K562 (cell line): ENCODE measurements around the gene NMRK2. TPM values are rescaled to one million over a fixed set of nuclear protein-coding genes. Genes with fewer than 3 reads are reported as not detected.
A peak's percentile ranks its signal among the peaks of the same experiment; 100 is the strongest.

Source experiments
- ATAC-seq: fragments of 200-7000 bp; cut with Tn5 transposase; 3 replicates; pipeline ENCODE4 v1.9.1; 2020; ENCODE audit warnings: moderate library complexity
- BruUV-seq: library from RNA; stranded (reverse); fragments of 400-500 nt; replicated peaks from 2 replicates; lab custom pipeline; 2021; lab: Mats Ljungman, UMichigan
- CTCF ChIA-PET: fragments of 300-600 bp; formaldehyde crosslinking; extraction: SDS; loops from one replicate; lab custom pipeline; 2021; ENCODE audit warnings: low intra/inter-chr PET ratio; lab: Yijun Ruan, JAX
- POLR2A ChIA-PET: fragments of 300-600, 350-650 bp; sonication (Branson Sonifier 250); formaldehyde crosslinking; extraction: SDS; loops from one replicate; lab custom pipeline; 2021; ENCODE audit warnings: antibody characterized with exemption, inconsistent platforms; lab: Yijun Ruan, JAX
- DNase-seq, 4 experiments: peaks; one replicate each; pipeline versions ENCODE4 v3.0.0 to v3.0.0-alpha.2; 2011 to 2018; ENCODE audit warnings: low spot score in 3 of 4, mixed read lengths in 3 of 4; ENCODE audit errors: extremely low read depth in 1 of 4
- FAIRE-seq: peaks from 2 replicates; lab custom pipeline; 2011; peaks lifted over from hg19 to GRCh38; lab: Jason Lieb, UNC
- H2AFZ ChIP-seq: 2 replicates; pipeline ENCODE4 v1.6.0; 2011; ENCODE audit warnings: low read depth, low read length, control low read depth, inconsistent platforms
- H3K27ac ChIP-seq: fragments of 200-600 bp; 3 replicates; pipeline ENCODE4 v1.8.0; 2011; ENCODE audit warnings: low read depth, mild to moderate bottlenecking, control low read depth, inconsistent platforms, low read length, moderate library complexity, mixed read lengths; ENCODE audit errors: extremely low read depth
- H3K27me3 ChIP-seq, 2 experiments: fragments of 300-600 bp in 1 of 2; 2 replicates in 1 of 2; 3 replicates in 1 of 2; pipeline versions ENCODE4 v1.6.0 to v1.8.0; 2011; ENCODE audit warnings: inconsistent platforms in 2 of 2, low read length in 2 of 2, mild to moderate bottlenecking in 1 of 2, mixed read lengths in 1 of 2, moderate library complexity in 1 of 2; ENCODE audit not compliant: control insufficient read depth in 2 of 2, insufficient read depth in 2 of 2
- H3K36me3 ChIP-seq: fragments of 300-600 bp; 3 replicates; pipeline ENCODE4 v1.8.0; 2011; ENCODE audit warnings: mild to moderate bottlenecking, low read length, inconsistent platforms; ENCODE audit not compliant: control insufficient read depth, insufficient read depth
- H3K4me1 ChIP-seq, 2 experiments: fragments of 200-600 bp in 1 of 2; replicated peaks in 1 of 2; 2 replicates in 1 of 2; 3 replicates in 1 of 2; pipeline versions ENCODE4 v1.5.1 to v1.8.0; 2011; ENCODE audit warnings: inconsistent platforms in 2 of 2, low read length in 2 of 2, mild to moderate bottlenecking in 1 of 2, mixed read lengths in 1 of 2, moderate library complexity in 1 of 2; ENCODE audit not compliant: control insufficient read depth in 2 of 2, insufficient read depth in 2 of 2
- H3K4me2 ChIP-seq: 2 replicates; pipeline ENCODE4 v1.6.1; 2011; ENCODE audit warnings: low read length, control low read depth, inconsistent platforms, mixed read lengths; ENCODE audit not compliant: insufficient read depth
- H3K4me3 ChIP-seq: fragments of 200-600 bp; sonication (generic), shearing (Covaris generic); 2 replicates; pipeline ENCODE4 v1.5.1; 2016; ENCODE audit warnings: control low read depth, inconsistent platforms
- H3K79me2 ChIP-seq: fragments of 200-600 bp; 3 replicates; pipeline ENCODE4 v1.8.0; 2011; ENCODE audit warnings: low read length, inconsistent platforms; ENCODE audit not compliant: control insufficient read depth, insufficient read depth
- H3K9ac ChIP-seq, 2 experiments: 2 replicates each; pipeline versions ENCODE4 v1.6.0 to v1.6.1; 2011; ENCODE audit warnings: low read depth in 2 of 2, low read length in 2 of 2, control low read depth in 1 of 2, inconsistent platforms in 1 of 2, mild to moderate bottlenecking in 1 of 2, mixed read lengths in 1 of 2; ENCODE audit not compliant: insufficient read depth in 1 of 2
- H3K9me1 ChIP-seq: one replicate; pipeline ENCODE4 v1.6.0; 2011; ENCODE audit warnings: inconsistent platforms, mild to moderate bottlenecking, low read length, moderate library complexity; ENCODE audit not compliant: control insufficient read depth, insufficient read depth
- H3K9me3 ChIP-seq: replicated peaks from 2 replicates; pipeline ENCODE4 v1.5.1; 2011; ENCODE audit warnings: low read depth, low read length, inconsistent platforms; ENCODE audit not compliant: control insufficient read depth, insufficient read depth
- H4K20me1 ChIP-seq: replicated peaks from 2 replicates; pipeline ENCODE4 v1.6.1; 2011; ENCODE audit warnings: low read length, inconsistent platforms, mixed read lengths; ENCODE audit not compliant: control insufficient read depth, insufficient read depth
- BMI1 ChIP-seq: fragments of 150-350 bp; IDR thresholded peaks from 2 replicates; pipeline ENCODE4 v1.6.1; 2014; ENCODE audit warnings: low read length
- CHD2 ChIP-seq: IDR thresholded peaks from 2 replicates; pipeline ENCODE4 v1.6.1; 2011; ENCODE audit warnings: low read depth, low read length
- GTF2E2 ChIP-seq: fragments of 200-800 bp; sonication (Bioruptor generic); IDR thresholded peaks from 2 replicates; pipeline ENCODE4 v1.6.1; 2016; ENCODE audit warnings: missing genetic modification characterization, missing compliant biosample characterization
- TBP ChIP-seq: optimal IDR thresholded peaks from 2 replicates; pipeline ENCODE3; 2011; ENCODE audit warnings: low read depth, low read length, improper control_type of control experiment
- TGIF2 ChIP-seq: sonication (generic); formaldehyde crosslinking; IDR thresholded peaks from 2 replicates; pipeline ENCODE4 v1.8.1; 2022; ENCODE audit warnings: mild to moderate bottlenecking, missing genetic modification reagents, moderate library complexity
- THRAP3 ChIP-seq: fragments of 450-650 bp; IDR thresholded peaks from 2 replicates; pipeline ENCODE4 v1.6.1; 2016; ENCODE audit warnings: mild to moderate bottlenecking, inconsistent platforms, borderline replicate concordance
- YY1 ChIP-seq, 3 experiments: IDR thresholded peaks; 2 replicates each; pipeline ENCODE4 v1.6.1; 2011; ENCODE audit warnings: low read length in 2 of 3, mild to moderate bottlenecking in 2 of 3, moderate library complexity in 2 of 3, borderline replicate concordance in 1 of 3, control low read depth in 1 of 3, low read depth in 1 of 3; ENCODE audit not compliant: insufficient read depth in 3 of 3, insufficient replicate concordance in 2 of 3, control insufficient read depth in 1 of 3, insufficient read length in 1 of 3; ENCODE audit errors: extremely low read depth in 1 of 3
- ZNF668 ChIP-seq: fragments of 250-450 bp; sonication (Bioruptor Pico); IDR thresholded peaks from 2 replicates; pipeline ENCODE4 v1.8.0; 2022; ENCODE audit warnings: mild to moderate bottlenecking, inconsistent platforms
- ZNF780A ChIP-seq: fragments of 250-450 bp; sonication (Bioruptor Pico); IDR thresholded peaks from 2 replicates; pipeline ENCODE4 v1.5.0; 2021; ENCODE audit warnings: mild to moderate bottlenecking
- ZSCAN29 ChIP-seq: fragments of 450-650 bp; IDR thresholded peaks from 2 replicates; pipeline ENCODE4 v1.6.1; 2017
- WGBS: fragments of 100-300 bp; shearing (Covaris generic); methylation state at CpG from one replicate; pipeline ENCODE4 v1.1.6; 2016; ENCODE audit warnings: low coverage, mixed read lengths; ENCODE audit not compliant: insufficient coverage; ENCODE audit errors: missing lambda C conversion rate; 5-methylcytosine and 5-hydroxymethylcytosine counted together
- in situ Hi-C: fragments of 300-500 bp; cut with MboI; formaldehyde crosslinking; loops from 4 replicates; pipeline ENCODE4 v1.15.0; 2018; ENCODE audit warnings: inconsistent platforms, mixed read lengths
- intact Hi-C: fragments of 100-400 bp; cut with micrococcal nuclease; formaldehyde crosslinking; loops from 2 replicates; pipeline ENCODE4 v1.14.2; 2022
- polyA plus RNA-seq, 8 experiments: library from polyadenylated mRNA; depleted of rRNA in 4 of 8; stranded (reverse) in 5 of 8; unstranded in 3 of 8; fragments of >200 nt; fragmentation: Nextera tagmentation in 2 of 8; fragmentation: Illumina TruSeq in 1 of 8; extraction: Ambion mirVana in 2 of 8; extraction: Trizol in 1 of 8; gene quantifications; 2 replicates each; pipeline versions ENCODE4 v1.2.1 to v1.2.3, GENCODE V29; 2011 to 2014; ENCODE audit warnings: inconsistent platforms in 1 of 8, missing spikeins in 1 of 8
- total RNA-seq, 7 experiments: library from RNA; depleted of rRNA in 6 of 7; stranded (reverse); fragments of >200 nt in 6 of 7; fragmentation: Illumina TruSeq in 2 of 7; extraction: Trizol in 2 of 7; gene quantifications; 2 replicates each; pipeline versions ENCODE4 v1.2.1 to v1.2.3, GENCODE V29; 2011 to 2021; ENCODE audit warnings: low replicate concordance in 1 of 7
- TF ChIP-seq, protein P1 (sequence below): IDR thresholded peaks from 2 replicates; pipeline ENCODE4 v1.6.1; 2016; ENCODE audit warnings: missing genetic modification characterization, missing compliant biosample characterization
- TF ChIP-seq, protein P2 (sequence below): fragments of 250-450 bp; sonication (Bioruptor Pico); IDR thresholded peaks from 2 replicates; pipeline ENCODE4 v1.5.0; 2020; ENCODE audit warnings: mild to moderate bottlenecking

The NMRK2 gene
- total and polyA plus RNA-seq, 9 of the 15 experiments (the other 6 are each of a cell fraction or from before 2014, with no cell fraction given) = not detected

DNA sequence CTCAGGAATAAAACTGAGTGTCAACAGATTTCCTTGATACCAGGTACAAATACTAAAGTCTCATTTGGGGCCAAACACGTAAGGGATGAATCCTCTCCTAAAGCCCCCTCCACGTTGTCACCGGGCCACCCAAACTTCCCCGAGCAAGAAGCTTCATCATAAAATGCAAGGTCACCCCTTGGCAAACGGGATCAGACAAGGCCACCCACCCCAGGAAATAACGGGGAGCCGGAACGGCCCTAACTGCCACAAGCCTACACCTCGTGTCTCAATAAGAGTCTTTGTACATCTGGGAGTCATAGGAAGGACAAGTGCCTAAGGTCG lies 51.7 kb downstream of the NMRK2 start:
- POLR2A ChIA-PET = interaction anchor here (0.6 to 9.7 kb wide), 18 partner anchors 9 to 223 kb away, joined by 3 to 215 read pairs (median 6); partner anchors contain the start of genes ATCAY, DAPK3 and MRPL54
- H3K4me3 ChIP-seq = peak overlapping the region; percentile 99
- peaks cover 25 to 64% of the 10 kb centered on the region in 2 experiments; a peak in 4 of 5 replicates for H3K4me1 ChIP-seq
- peaks cover 56% of the 10 kb centered on the region for H4K20me1 ChIP-seq
- H3K79me2 ChIP-seq = peaks cover 58% of the 10 kb centered on the region
- in situ Hi-C loops (loop anchor here (5.0 kb wide), 1 partner anchor 218 kb away; no protein-coding TSS in a partner anchor), intact Hi-C loops (no loop called here)
- peak; percentile 13; the same call in 1 of the 2 replicates for TF ChIP-seq ZSCAN29
- no peak for TF ChIP-seq YY1 (IDR thresholded peaks at IDR 0.05; ENCODE audit: borderline replicate concordance in 1 of 3, control insufficient read depth in 1 of 3, extremely low read depth in 1 of 3, insufficient read depth in 3 of 3, insufficient read length in 1 of 3, insufficient replicate concordance in 2 of 3, low read depth in 1 of 3, low read length in 2 of 3)
- TF ChIP-seq ZNF668 (CRISPR knock-in tag) = no peak
- no peak for TF ChIP-seq TGIF2 (CRISPR knock-in tag)
- TF ChIP-seq THRAP3 = 0 out of 2 replicates have a peak, but pooled peaks have one; percentile 50
- TF ChIP-seq, protein P1, sequence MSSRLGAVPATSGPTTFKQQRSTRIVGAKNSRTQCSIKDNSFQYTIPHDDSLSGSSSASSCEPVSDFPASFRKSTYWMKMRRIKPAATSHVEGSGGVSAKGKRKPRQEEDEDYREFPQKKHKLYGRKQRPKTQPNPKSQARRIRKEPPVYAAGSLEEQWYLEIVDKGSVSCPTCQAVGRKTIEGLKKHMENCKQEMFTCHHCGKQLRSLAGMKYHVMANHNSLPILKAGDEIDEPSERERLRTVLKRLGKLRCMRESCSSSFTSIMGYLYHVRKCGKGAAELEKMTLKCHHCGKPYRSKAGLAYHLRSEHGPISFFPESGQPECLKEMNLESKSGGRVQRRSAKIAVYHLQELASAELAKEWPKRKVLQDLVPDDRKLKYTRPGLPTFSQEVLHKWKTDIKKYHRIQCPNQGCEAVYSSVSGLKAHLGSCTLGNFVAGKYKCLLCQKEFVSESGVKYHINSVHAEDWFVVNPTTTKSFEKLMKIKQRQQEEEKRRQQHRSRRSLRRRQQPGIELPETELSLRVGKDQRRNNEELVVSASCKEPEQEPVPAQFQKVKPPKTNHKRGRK (tag) = no peak
- TF ChIP-seq CHD2 = peak; percentile 46; the same call in 1 of the 2 replicates
- no peak for TF ChIP-seq GTF2E2 (tag)
- TF ChIP-seq TBP = no peak
- TF ChIP-seq ZNF780A = no peak
- TF ChIP-seq, protein P2, sequence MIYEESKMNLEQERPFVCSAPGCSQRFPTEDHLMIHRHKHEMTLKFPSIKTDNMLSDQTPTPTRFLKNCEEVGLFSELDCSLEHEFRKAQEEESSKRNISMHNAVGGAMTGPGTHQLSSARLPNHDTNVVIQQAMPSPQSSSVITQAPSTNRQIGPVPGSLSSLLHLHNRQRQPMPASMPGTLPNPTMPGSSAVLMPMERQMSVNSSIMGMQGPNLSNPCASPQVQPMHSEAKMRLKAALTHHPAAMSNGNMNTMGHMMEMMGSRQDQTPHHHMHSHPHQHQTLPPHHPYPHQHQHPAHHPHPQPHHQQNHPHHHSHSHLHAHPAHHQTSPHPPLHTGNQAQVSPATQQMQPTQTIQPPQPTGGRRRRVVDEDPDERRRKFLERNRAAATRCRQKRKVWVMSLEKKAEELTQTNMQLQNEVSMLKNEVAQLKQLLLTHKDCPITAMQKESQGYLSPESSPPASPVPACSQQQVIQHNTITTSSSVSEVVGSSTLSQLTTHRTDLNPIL (CRISPR knock-in tag) = 0 out of 2 replicates have a peak, but pooled peaks have one; percentile 41
- no peak for TF ChIP-seq BMI1
- H3K27me3 ChIP-seq = no peaks in the 10 kb centered on the region
- BruUV-seq = no TSS peak
- peaks cover 56% of the 10 kb centered on the region for H3K36me3 ChIP-seq
- ATAC-seq (no peak), FAIRE-seq (no peak), DNase-seq (peak in 3 of 4 experiments; percentile 26 to 55 (median 53))
- WGBS = 0% methylated on average over 10 of the region's 10 CpGs
- CTCF ChIA-PET = interaction anchor here (0.9 to 3.4 kb wide), 2 partner anchors 14 to 220 kb away, joined by 3 to 31 read pairs; partner anchors contain the start of gene DAPK3
- peak overlapping the region; percentile 97 to 100 for H3K9ac ChIP-seq
- H3K4me2 ChIP-seq = peak overlapping the region; percentile 100
- no peak overlapping the region for H2AFZ ChIP-seq
- peak overlapping the region; percentile 99 for H3K27ac ChIP-seq
- H3K9me3 ChIP-seq = no peaks in the 10 kb centered on the region
- H3K9me1 ChIP-seq = peaks cover 22% of the 10 kb centered on the region
